Gastroesophageal sphincter (tissue), 3 donors: ENCODE data around the gene SCAF4.

ENCODE experiments used
- EP300 ChIP-seq: sonication (generic); formaldehyde crosslinking; IDR thresholded peaks from one replicate; pipeline ENCODE4 v1.6.1; 2017; ENCODE audit warnings: antibody characterized with exemption, mild to moderate bottlenecking
- POLR2A ChIP-seq, 2 donors: fragments of 450-650 bp; IDR thresholded peaks; one replicate each; pipeline ENCODE4 v1.6.1; 2017; ENCODE audit warnings: antibody characterized with exemption in 2 of 2, mild to moderate bottlenecking in 2 of 2, moderate library complexity in 1 of 2
- POLR2AphosphoS5 ChIP-seq: sonication (generic); formaldehyde crosslinking; IDR thresholded peaks from one replicate; pipeline ENCODE4 v1.6.1; 2017; ENCODE audit warnings: antibody characterized with exemption
- TF ChIP-seq, protein P1 (sequence below), 4 experiments: fragments of 200-600 bp in 2 of 4; fragments of 450-650 bp in 2 of 4; sonication (generic) in 1 of 4; IDR thresholded peaks; one replicate each; pipeline ENCODE4 v1.5.1; 2017 to 2019; ENCODE audit warnings: antibody characterized with exemption in 4 of 4, mild to moderate bottlenecking in 2 of 4, moderate library complexity in 2 of 4

DNA sequence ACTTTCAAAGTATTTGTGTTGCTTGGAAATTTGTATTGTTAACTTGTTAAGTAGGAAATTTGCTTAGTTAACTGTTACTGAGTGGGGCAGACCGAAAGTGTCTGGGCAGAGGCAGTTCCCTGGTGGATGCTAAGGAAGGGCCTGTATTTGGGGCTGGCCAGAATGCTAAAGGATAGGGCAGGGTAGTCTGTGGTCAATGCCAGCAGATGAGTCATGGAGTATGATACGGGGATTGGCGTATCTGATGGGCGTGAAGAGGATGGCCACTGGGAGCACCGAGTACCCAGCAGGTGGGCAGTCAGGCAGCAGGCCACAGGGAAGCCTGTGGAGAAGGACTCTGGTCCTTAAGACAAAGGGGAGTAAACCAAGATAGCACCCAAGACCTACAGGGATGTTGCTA lies 46.6 kb upstream of the SCAF4 start:
- TF ChIP-seq, protein P1, sequence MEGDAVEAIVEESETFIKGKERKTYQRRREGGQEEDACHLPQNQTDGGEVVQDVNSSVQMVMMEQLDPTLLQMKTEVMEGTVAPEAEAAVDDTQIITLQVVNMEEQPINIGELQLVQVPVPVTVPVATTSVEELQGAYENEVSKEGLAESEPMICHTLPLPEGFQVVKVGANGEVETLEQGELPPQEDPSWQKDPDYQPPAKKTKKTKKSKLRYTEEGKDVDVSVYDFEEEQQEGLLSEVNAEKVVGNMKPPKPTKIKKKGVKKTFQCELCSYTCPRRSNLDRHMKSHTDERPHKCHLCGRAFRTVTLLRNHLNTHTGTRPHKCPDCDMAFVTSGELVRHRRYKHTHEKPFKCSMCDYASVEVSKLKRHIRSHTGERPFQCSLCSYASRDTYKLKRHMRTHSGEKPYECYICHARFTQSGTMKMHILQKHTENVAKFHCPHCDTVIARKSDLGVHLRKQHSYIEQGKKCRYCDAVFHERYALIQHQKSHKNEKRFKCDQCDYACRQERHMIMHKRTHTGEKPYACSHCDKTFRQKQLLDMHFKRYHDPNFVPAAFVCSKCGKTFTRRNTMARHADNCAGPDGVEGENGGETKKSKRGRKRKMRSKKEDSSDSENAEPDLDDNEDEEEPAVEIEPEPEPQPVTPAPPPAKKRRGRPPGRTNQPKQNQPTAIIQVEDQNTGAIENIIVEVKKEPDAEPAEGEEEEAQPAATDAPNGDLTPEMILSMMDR (IDR thresholded peaks at IDR 0.05), result no peak
- TF ChIP-seq POLR2AphosphoS5 (no peak), POLR2A (IDR thresholded peaks at IDR 0.05) (no peak), EP300 (no peak)
